Neural cell (in vitro differentiated cells): ENCODE results near the gene SBNO2. TPM values are rescaled to one million over a fixed set of nuclear protein-coding genes. Genes with fewer than 3 reads are reported as not detected.

Experiments used
- H2AFZ ChIP-seq: fragments of 200-600, 300-800 bp; sonication (generic), shearing (Covaris generic); 2 replicates; pipeline ENCODE4 v1.6.0; 2014; ENCODE audit warnings: low read depth, mild to moderate bottlenecking, antibody characterized with exemption, low read length, moderate library complexity
- H3F3A ChIP-seq: fragments of 200-600 bp; shearing (Covaris generic); 2 replicates; pipeline ENCODE4 v1.6.1; 2016; ENCODE audit warnings: mild to moderate bottlenecking, moderate library complexity, mixed read lengths, antibody characterized with exemption, low read length; ENCODE audit not compliant: insufficient read depth, poor library complexity, severe bottlenecking
- H3K27ac ChIP-seq: fragments of 200-600, 300-800 bp; sonication (generic), shearing (Covaris generic); 2 replicates; pipeline ENCODE4 v1.5.1; 2014; ENCODE audit warnings: mild to moderate bottlenecking, low read length, moderate library complexity
- H3K27me3 ChIP-seq: fragments of 300-800, 200-600 bp; sonication (generic), shearing (Covaris generic); 2 replicates; pipeline ENCODE4 v1.6.0; 2014; ENCODE audit warnings: mild to moderate bottlenecking, low read depth, low read length, moderate library complexity; ENCODE audit not compliant: insufficient read depth
- H3K36me3 ChIP-seq: fragments of 300-800, 200-600 bp; sonication (generic), shearing (Covaris generic); 2 replicates; pipeline ENCODE4 v1.5.1; 2014; ENCODE audit warnings: mild to moderate bottlenecking, antibody characterized with exemption, low read length, moderate library complexity; ENCODE audit not compliant: insufficient read depth
- H3K4me2 ChIP-seq: fragments of 300-800, 200-600 bp; sonication (generic), shearing (Covaris generic); 2 replicates; pipeline ENCODE4 v1.6.0; 2014; ENCODE audit warnings: mild to moderate bottlenecking, low read length
- H3K4me3 ChIP-seq: fragments of 300-800, 200-600 bp; sonication (generic), shearing (Covaris generic); 2 replicates; pipeline ENCODE4 v1.5.1; 2014; ENCODE audit warnings: mild to moderate bottlenecking, low read length, moderate library complexity
- H3K79me2 ChIP-seq: fragments of 200-600 bp; shearing (Covaris generic); replicated peaks from 2 replicates; pipeline ENCODE4 v1.6.0; 2014; ENCODE audit warnings: mild to moderate bottlenecking, low read length, moderate library complexity; ENCODE audit not compliant: insufficient read depth
- H3K9ac ChIP-seq: fragments of 300-800, 200-600 bp; sonication (generic), shearing (Covaris generic); 2 replicates; pipeline ENCODE4 v1.6.1; 2016; ENCODE audit warnings: mild to moderate bottlenecking, low read length, mixed read lengths
- H3K9me2 ChIP-seq: fragments of 200-600 bp; shearing (Covaris generic); 2 replicates; pipeline ENCODE4 v1.6.1; 2016; ENCODE audit warnings: mild to moderate bottlenecking, low read length, mixed read lengths; ENCODE audit not compliant: insufficient read depth
- H3K9me3 ChIP-seq: fragments of 200-600, 300-800 bp; sonication (generic), shearing (Covaris generic); 2 replicates; pipeline ENCODE4 v1.6.1; 2016; ENCODE audit warnings: mild to moderate bottlenecking, mixed run types, low read length, moderate library complexity, mixed read lengths
- H4K20me1 ChIP-seq: fragments of 200-600 bp; shearing (Covaris generic); 2 replicates; pipeline ENCODE4 v1.6.1; 2016; ENCODE audit warnings: mild to moderate bottlenecking, mixed run types; ENCODE audit not compliant: insufficient read depth
- CTCF ChIP-seq: fragments of 450-650 bp; IDR thresholded peaks from 2 replicates; pipeline ENCODE4 v1.5.1; 2014; ENCODE audit warnings: antibody characterized with exemption, mild to moderate bottlenecking, moderate library complexity; ENCODE audit not compliant: poor library complexity, severe bottlenecking
- EP300 ChIP-seq: fragments of 450-650 bp; conservative IDR thresholded peaks from 2 replicates; pipeline ENCODE4 v1.6.1; 2014; ENCODE audit warnings: antibody characterized with exemption, mild to moderate bottlenecking, moderate library complexity; ENCODE audit not compliant: poor library complexity, severe bottlenecking
- EZH2 ChIP-seq: fragments of 200-600, 300-800 bp; shearing (Covaris generic), sonication (generic); IDR thresholded peaks from 2 replicates; pipeline ENCODE4 v1.6.1; 2014; ENCODE audit warnings: antibody characterized with exemption, low read length, borderline replicate concordance, mild to moderate bottlenecking; ENCODE audit not compliant: insufficient read depth, poor library complexity, severe bottlenecking
- MXI1 ChIP-seq: fragments of 450-650 bp; conservative IDR thresholded peaks from 2 replicates; pipeline ENCODE4 v1.6.1; 2014; ENCODE audit warnings: antibody characterized with exemption, mild to moderate bottlenecking; ENCODE audit not compliant: poor library complexity, severe bottlenecking
- POLR2AphosphoS5 ChIP-seq: IDR thresholded peaks from 2 replicates; pipeline ENCODE4 v1.6.1; 2012
- RAD21 ChIP-seq: fragments of 450-650 bp; conservative IDR thresholded peaks from 2 replicates; pipeline ENCODE4 v1.6.1; 2014; ENCODE audit warnings: antibody characterized with exemption, mild to moderate bottlenecking, moderate library complexity
- REST ChIP-seq: IDR thresholded peaks from 2 replicates; pipeline ENCODE4 v1.6.1; 2012; ENCODE audit warnings: borderline replicate concordance
- SMC3 ChIP-seq: fragments of 450-650 bp; conservative IDR thresholded peaks from 2 replicates; pipeline ENCODE4 v1.6.1; 2014; ENCODE audit warnings: antibody characterized with exemption, mild to moderate bottlenecking, moderate library complexity; ENCODE audit not compliant: poor library complexity
- TAF1 ChIP-seq: IDR thresholded peaks from 2 replicates; pipeline ENCODE4 v1.6.1; 2012; ENCODE audit warnings: low read depth
- polyA plus RNA-seq: library from polyadenylated mRNA; depleted of rRNA; stranded (reverse); fragments of >200 nt; gene quantifications from 2 replicates; pipeline ENCODE4 v1.2.3, GENCODE V29; 2014

The SBNO2 gene
- polyA plus RNA-seq, 1 donor from 2014 or later, result 4.8 TPM

DNA sequence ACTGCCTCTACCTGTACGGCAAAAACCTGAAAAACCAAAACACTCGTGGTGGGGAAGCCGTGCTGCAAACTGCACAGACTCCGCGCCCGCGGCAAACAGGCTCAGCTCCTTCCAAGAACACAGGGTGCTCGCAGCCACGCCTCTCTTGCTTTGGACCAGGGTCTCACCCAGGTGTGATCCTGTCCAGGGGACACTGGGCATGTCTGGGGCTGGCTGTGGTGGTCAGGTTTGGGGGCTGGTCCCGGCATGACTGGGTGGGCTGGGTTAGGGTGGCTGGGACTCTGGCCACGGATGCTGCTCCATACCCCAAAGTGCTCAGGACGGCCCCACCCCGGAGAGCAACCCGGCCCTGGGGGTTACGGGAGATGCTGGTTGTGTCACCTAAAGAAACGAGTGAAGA lies 56.4 kb downstream of the SBNO2 start:
- no peaks in the 10 kb centered on the region for H4K20me1 ChIP-seq
- H2AFZ ChIP-seq, result no peak overlapping the region
- H3K4me2 ChIP-seq, result no peak overlapping the region
- H3F3A ChIP-seq, result no peaks in the 10 kb centered on the region
- no peak for TF ChIP-seq RAD21
- TF ChIP-seq EP300, result no peak
- no peak for TF ChIP-seq REST
- no peak for TF ChIP-seq POLR2AphosphoS5
- TF ChIP-seq EZH2, result no peak
- no peak for TF ChIP-seq CTCF
- no peak for TF ChIP-seq MXI1
- no peak for TF ChIP-seq SMC3
- no peaks in the 10 kb centered on the region for H3K27me3 ChIP-seq
- H3K27ac ChIP-seq, result no peak overlapping the region
- no peak overlapping the region for H3K9ac ChIP-seq
- no peaks in the 10 kb centered on the region for H3K9me2 ChIP-seq
- H3K79me2 ChIP-seq, result no peaks in the 10 kb centered on the region
- no peak overlapping the region for H3K4me3 ChIP-seq
- no peaks in the 10 kb centered on the region for H3K9me3 ChIP-seq
- no peaks in the 10 kb centered on the region for H3K36me3 ChIP-seq

DNA sequence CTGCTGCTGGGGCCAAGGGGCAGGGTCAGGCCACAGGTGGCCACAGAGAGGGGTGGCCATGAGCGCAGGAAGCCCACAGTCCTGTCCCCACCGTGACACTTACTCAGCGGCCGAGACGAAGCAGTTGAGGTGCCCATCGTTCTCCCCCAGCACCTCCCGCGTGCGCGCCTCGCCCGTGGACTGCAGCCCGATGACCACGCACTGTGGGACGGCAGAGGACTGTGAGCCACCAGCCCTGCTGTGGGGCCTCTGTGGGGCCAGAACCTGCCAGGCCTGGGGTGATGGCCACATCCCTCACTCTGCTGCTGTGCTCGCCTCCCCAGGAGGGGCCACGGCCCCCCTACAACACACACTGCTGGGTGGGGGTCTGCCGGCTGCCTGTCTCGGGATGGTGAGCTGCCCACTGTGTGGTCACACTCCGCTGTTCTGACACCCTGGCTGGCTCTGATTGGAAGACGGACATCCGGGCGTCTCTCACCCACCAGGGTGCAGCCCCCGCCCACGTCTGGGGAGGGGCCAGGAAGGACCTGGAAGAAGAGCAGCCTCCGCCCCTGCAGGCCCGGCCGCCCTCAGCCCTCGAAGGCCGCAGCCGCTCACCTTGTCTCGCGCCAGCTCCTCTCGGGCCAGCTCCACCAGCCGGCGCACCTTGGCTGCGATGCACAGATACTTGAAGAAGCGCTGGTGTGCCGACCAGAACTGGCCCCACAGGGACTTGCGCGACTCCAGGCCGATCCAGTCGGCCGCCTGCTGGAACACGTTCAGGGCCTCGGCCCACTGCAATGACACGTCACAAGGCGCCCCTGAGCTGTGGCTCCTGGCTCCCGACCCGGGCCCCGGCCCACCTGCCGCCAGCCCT lies 57.1 kb downstream of the SBNO2 start:
- no peak for TF ChIP-seq REST
- no peak for TF ChIP-seq CTCF
- TF ChIP-seq TAF1, result no peak
- no peak for TF ChIP-seq EZH2
- no peak for TF ChIP-seq RAD21
- TF ChIP-seq SMC3, result no peak
- no peak for TF ChIP-seq EP300
- TF ChIP-seq MXI1, result no peak
- no peak for TF ChIP-seq POLR2AphosphoS5
- Histone ChIP-seq H2AFZ (no peak overlapping the region), H3K4me3 (no peak overlapping the region), H3K27me3 (no peaks in the 10 kb centered on the region), H3K36me3 (no peaks in the 10 kb centered on the region), H3K79me2 (no peaks in the 10 kb centered on the region), H3F3A (no peaks in the 10 kb centered on the region), H3K9ac (no peak overlapping the region), H3K27ac (no peak overlapping the region), H3K9me3 (no peaks in the 10 kb centered on the region), H3K9me2 (no peaks in the 10 kb centered on the region), H4K20me1 (no peaks in the 10 kb centered on the region), H3K4me2 (no peak overlapping the region)
